ENCODE data around the gene SERP2. TPM values are rescaled to one million over a fixed set of nuclear protein-coding genes. Genes with fewer than 3 reads are reported as not detected.

SERP2 gene
- total RNA-seq, 1 donor = 5.8 TPM

DNA sequence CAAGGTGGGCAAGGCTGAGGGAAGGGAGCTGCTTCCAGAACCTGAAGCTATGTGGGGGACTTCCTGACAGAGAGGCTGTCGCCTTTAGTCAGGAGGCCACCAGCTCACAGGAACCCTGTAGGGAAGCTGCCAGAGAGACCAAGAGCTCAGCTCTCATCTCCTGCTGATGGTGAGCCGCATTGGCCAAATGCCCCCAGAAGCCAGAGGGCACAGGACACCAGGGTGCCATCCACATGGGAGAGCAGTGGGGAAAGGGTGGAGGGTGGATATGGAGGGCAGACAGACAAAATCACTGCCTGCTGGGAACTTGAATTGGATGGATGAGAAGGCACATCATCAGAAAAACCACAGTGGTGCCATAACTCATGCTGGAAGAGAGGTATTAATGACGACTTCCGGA, 36.0 kb downstream of the SERP2 start:
- no peaks in the 10 kb centered on the region for H3K9me3 ChIP-seq (ENCODE audit: low read depth, low read length)
- TF ChIP-seq, protein P1, sequence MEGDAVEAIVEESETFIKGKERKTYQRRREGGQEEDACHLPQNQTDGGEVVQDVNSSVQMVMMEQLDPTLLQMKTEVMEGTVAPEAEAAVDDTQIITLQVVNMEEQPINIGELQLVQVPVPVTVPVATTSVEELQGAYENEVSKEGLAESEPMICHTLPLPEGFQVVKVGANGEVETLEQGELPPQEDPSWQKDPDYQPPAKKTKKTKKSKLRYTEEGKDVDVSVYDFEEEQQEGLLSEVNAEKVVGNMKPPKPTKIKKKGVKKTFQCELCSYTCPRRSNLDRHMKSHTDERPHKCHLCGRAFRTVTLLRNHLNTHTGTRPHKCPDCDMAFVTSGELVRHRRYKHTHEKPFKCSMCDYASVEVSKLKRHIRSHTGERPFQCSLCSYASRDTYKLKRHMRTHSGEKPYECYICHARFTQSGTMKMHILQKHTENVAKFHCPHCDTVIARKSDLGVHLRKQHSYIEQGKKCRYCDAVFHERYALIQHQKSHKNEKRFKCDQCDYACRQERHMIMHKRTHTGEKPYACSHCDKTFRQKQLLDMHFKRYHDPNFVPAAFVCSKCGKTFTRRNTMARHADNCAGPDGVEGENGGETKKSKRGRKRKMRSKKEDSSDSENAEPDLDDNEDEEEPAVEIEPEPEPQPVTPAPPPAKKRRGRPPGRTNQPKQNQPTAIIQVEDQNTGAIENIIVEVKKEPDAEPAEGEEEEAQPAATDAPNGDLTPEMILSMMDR (IDR thresholded peaks at IDR 0.05; ENCODE audit: extremely low read depth, low read depth, low read length) = no peak
- no peak overlapping the region for H3K4me2 ChIP-seq (ENCODE audit: insufficient read depth, low read length)
- H4K20me1 ChIP-seq (ENCODE audit: insufficient read depth, low read length) = no peaks in the 10 kb centered on the region
- no peaks in the 10 kb centered on the region for H3K79me2 ChIP-seq (ENCODE audit: insufficient read depth, low read length)
- H2AFZ ChIP-seq (ENCODE audit: low read length) = no peak overlapping the region
- H3K36me3 ChIP-seq (ENCODE audit: insufficient read depth, low read length) = no peaks in the 10 kb centered on the region
- DNase-seq (ENCODE audit: insufficient read length, low spot score, missing footprints) = no peak
- peaks cover 10% of the 10 kb centered on the region for H3K27me3 ChIP-seq (ENCODE audit: insufficient read depth, low read length)
- H3K4me1 ChIP-seq (ENCODE audit: insufficient read depth, low read length) = no peaks in the 10 kb centered on the region
- H3K27ac ChIP-seq (ENCODE audit: low read depth, low read length) = no peak overlapping the region
- H3K4me3 ChIP-seq (ENCODE audit: insufficient read depth, low read length) = no peak overlapping the region

DNA sequence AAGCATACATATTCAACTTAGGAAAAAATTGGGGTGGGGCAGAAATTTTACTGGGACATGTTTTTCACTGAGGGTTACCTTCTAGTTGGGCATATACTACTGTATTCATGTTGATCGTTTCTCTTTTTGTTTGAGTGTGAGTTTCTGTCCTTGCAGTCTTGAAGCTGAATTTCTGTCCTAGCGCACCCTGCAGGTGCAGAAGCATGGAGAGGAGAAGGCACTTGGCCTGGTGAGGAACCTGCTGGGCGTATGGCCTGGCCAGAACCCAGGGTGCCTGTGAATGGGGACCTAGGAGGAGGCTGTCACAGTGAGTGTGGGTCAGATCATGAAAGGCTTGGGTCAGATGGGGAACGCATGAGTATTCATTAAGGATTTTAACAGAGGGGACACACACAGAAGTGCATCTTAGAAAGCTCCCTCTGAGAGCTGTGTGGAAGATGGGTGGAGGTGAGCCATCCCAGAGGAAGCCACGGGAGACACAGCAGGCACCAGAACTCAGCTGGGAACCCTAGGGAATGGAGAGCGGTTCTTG, 36.8 kb downstream of the SERP2 start:
- H3K4me1 ChIP-seq (ENCODE audit: insufficient read depth, low read length) = no peaks in the 10 kb centered on the region
- TF ChIP-seq, protein P1 (IDR thresholded peaks at IDR 0.05; ENCODE audit: extremely low read depth, low read depth, low read length) = no peak
- H3K27ac ChIP-seq (ENCODE audit: low read depth, low read length) = no peak overlapping the region
- no peak for DNase-seq (ENCODE audit: insufficient read length, low spot score, missing footprints)
- H3K4me2 ChIP-seq (ENCODE audit: insufficient read depth, low read length) = no peak overlapping the region
- H2AFZ ChIP-seq (ENCODE audit: low read length) = no peak overlapping the region
- H3K79me2 ChIP-seq (ENCODE audit: insufficient read depth, low read length) = no peaks in the 10 kb centered on the region
- H3K27me3 ChIP-seq (ENCODE audit: insufficient read depth, low read length) = peaks cover 10% of the 10 kb centered on the region
- H3K36me3 ChIP-seq (ENCODE audit: insufficient read depth, low read length) = no peaks in the 10 kb centered on the region
- no peaks in the 10 kb centered on the region for H4K20me1 ChIP-seq (ENCODE audit: insufficient read depth, low read length)
- no peaks in the 10 kb centered on the region for H3K9me3 ChIP-seq (ENCODE audit: low read depth, low read length)
- H3K4me3 ChIP-seq (ENCODE audit: insufficient read depth, low read length) = no peak overlapping the region

DNA sequence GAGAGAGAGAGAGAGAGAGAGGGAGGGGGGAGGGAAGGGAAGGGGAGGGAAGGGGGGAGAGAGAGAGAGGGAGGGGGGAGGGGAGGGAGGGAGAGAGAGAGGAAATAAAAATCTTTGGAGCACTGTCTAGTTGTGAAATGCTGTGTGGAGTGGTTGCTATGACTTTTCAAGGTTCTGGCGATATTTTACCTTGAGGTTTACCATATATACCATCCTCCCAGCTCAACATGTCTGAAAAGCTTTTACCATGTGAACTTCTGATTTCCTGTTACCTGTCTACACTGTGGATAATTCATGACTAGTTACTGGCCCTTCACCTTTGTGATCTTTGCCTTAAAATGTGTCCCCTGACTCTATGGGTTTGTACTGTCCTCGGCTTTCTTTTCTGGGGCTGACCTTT, 38.2 kb downstream of the SERP2 start:
- H3K4me1 ChIP-seq (ENCODE audit: insufficient read depth, low read length) = no peaks in the 10 kb centered on the region
- no peaks in the 10 kb centered on the region for H3K79me2 ChIP-seq (ENCODE audit: insufficient read depth, low read length)
- no peak overlapping the region for H3K27ac ChIP-seq (ENCODE audit: low read depth, low read length)
- H4K20me1 ChIP-seq (ENCODE audit: insufficient read depth, low read length) = no peaks in the 10 kb centered on the region
- no peaks in the 10 kb centered on the region for H3K9me3 ChIP-seq (ENCODE audit: low read depth, low read length)
- DNase-seq (ENCODE audit: insufficient read length, low spot score, missing footprints) = peak; percentile 68
- H3K4me3 ChIP-seq (ENCODE audit: insufficient read depth, low read length) = no peak overlapping the region
- TF ChIP-seq, protein P1 (IDR thresholded peaks at IDR 0.05; ENCODE audit: extremely low read depth, low read depth, low read length) = no peak
- peaks cover 6% of the 10 kb centered on the region for H3K27me3 ChIP-seq (ENCODE audit: insufficient read depth, low read length)
- H3K36me3 ChIP-seq (ENCODE audit: insufficient read depth, low read length) = no peaks in the 10 kb centered on the region
- no peak overlapping the region for H3K4me2 ChIP-seq (ENCODE audit: insufficient read depth, low read length)
- H2AFZ ChIP-seq (ENCODE audit: low read length) = no peak overlapping the region

DNA sequence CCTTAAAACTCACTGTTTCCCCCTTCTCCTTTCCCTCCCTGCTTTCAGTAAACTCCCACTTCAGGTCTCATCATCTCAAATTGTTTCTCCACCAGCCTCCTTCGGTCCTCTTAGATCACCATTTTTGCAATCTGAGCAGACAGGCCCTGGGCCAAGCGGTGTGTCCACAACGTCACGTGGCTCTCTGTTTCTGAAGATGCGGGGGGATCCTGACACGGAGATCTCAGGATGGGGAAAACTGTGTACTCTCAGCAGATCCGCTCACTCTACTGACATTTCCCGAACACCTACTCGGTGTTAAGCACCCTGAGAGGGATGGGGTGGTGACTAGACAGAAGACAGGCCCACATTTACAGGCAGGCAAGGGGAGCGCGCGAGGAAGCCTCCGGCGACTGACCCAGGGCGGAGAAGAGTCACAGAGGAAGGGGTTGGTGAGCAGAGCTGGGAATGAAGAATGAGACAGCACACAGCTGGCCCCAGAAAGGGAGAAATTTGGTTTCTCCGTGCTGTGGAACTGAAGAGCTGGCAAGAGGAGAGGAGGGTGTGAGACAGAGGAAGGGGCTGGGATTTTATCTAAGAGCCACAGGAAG, 38.8 kb downstream of the SERP2 start:
- DNase-seq (ENCODE audit: insufficient read length, low spot score, missing footprints) = peak; percentile 72
- Histone ChIP-seq H3K36me3 (ENCODE audit: insufficient read depth, low read length) (no peaks in the 10 kb centered on the region), H3K4me2 (ENCODE audit: insufficient read depth, low read length) (no peak overlapping the region), H2AFZ (ENCODE audit: low read length) (no peak overlapping the region), H3K9me3 (ENCODE audit: low read depth, low read length) (no peaks in the 10 kb centered on the region), H3K27me3 (ENCODE audit: insufficient read depth, low read length) (peaks cover under 1% of the 10 kb centered on the region), H3K4me1 (ENCODE audit: insufficient read depth, low read length) (no peaks in the 10 kb centered on the region), H3K27ac (ENCODE audit: low read depth, low read length) (no peak overlapping the region), H3K4me3 (ENCODE audit: insufficient read depth, low read length) (no peak overlapping the region), H3K79me2 (ENCODE audit: insufficient read depth, low read length) (no peaks in the 10 kb centered on the region), H4K20me1 (ENCODE audit: insufficient read depth, low read length) (no peaks in the 10 kb centered on the region)
- TF ChIP-seq, protein P1 (IDR thresholded peaks at IDR 0.05; ENCODE audit: extremely low read depth, low read depth, low read length) = no peak
